ENCODE data around the gene CDPF1.

The CDPF1 gene

GRCh38 chr22:46251266-46251665 lies 1.2 kb upstream of the CDPF1 start:
- DNase-seq: no peak

GRCh38 chr22:46250783-46251125 lies 661 bp upstream of the CDPF1 start:
- DNase-seq: no peak

GRCh38 chr22:46247443-46247975 lies 2.6 kb downstream of the CDPF1 start:
- DNase-seq: no peak

- DNase-seq: no peak
Measured at GRCh38 chr22:46246178-46246577, 3.9 kb downstream of the CDPF1 start.

GRCh38 chr22:46245511-46245910 lies 4.6 kb downstream of the CDPF1 start:
- DNase-seq: no peak

GRCh38 chr22:46244771-46245170 lies 5.3 kb downstream of the CDPF1 start:
- no peak for DNase-seq

DNA sequence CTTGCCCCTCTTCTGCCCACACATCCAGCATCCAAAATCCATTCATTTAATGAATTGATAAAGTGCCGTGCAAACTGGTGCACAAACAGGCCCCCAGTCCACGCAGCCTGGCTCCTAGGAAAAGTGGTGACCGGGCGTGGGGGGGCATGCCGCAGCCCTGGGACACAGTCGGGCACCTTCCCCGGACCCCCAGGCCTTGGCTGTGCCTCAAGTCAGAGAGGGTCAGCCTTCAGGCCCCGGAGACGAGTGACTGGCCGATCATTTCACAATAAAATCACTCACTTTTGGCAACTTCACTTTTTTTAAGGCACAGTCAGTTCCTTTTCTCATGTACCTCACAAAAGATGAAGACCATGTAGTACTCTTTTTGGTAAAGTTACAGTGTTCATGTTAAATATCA lies 8.0 kb downstream of the CDPF1 start:
- DNase-seq: no peak

DNA sequence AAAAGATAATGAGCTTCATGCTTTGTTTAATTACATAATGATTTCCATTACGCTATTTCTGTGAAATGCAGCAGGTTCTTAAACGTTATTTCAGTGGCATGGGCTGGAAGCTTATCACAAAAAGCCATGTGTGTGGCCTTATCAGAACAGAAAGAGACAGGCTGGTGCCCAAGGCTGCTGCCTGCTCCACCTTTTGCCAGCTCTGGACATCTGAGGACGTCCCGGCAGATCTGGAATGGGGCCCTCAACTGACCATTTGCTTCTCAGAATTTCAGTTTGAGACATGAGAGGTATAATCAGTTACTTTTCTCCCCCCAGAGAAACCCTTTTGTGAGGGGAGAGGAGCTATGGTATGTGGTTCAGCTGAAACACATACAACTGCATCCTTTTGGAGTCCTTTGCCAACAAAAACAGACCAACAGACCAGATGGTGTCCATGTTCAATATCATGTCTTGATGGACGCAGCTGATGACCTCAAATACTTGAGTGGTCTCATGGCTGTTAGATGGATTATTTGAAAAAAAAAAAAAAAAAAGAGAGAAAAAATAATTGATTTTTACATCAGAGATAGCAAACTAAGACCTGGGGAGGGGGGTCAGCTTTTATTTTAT lies 8.6 kb downstream of the CDPF1 start:
- DNase-seq: no peak

GRCh38 chr22:46240907-46241306 lies 9.2 kb downstream of the CDPF1 start:
- no peak for DNase-seq

DNA sequence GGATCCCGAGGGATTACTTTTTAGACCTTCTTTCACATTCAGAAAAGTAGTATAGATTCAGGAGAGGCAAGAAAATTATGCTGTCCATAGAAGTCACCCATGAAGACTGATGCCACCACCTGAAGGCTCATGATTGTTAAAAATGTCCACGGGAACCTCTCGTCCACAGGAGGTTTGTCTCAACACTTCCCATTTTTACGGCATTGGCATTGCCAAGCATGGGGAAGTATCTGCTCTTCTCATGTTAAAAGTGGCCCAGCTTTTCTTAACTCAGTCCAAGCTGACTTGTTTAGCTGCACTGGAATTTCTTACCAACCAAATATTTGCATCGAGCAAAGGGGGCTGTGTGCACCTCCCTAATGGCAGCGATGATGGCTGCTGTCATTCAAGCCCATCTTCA lies 9.6 kb downstream of the CDPF1 start:
- DNase-seq: no peak

DNA sequence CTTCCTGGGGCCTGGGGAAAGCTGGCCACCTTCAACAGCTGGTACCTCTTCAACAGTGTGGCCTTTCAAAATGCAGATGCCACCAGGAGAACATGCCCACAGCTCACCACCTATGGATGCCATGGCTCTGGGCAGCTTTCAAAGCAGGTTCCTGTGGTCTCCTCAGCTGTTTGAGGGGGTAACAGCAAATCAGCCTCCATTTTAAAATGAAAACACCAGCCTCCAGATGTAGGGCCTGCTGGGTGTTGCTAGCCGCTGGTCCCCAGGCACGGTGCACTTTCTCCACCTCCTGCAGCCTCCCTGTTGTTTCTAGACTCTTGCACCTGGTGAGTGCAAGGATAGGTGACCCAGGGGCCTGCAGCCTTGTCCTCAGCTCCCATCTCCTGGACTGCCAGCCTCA lies 10.0 kb downstream of the CDPF1 start:
- no peak for DNase-seq

DNA sequence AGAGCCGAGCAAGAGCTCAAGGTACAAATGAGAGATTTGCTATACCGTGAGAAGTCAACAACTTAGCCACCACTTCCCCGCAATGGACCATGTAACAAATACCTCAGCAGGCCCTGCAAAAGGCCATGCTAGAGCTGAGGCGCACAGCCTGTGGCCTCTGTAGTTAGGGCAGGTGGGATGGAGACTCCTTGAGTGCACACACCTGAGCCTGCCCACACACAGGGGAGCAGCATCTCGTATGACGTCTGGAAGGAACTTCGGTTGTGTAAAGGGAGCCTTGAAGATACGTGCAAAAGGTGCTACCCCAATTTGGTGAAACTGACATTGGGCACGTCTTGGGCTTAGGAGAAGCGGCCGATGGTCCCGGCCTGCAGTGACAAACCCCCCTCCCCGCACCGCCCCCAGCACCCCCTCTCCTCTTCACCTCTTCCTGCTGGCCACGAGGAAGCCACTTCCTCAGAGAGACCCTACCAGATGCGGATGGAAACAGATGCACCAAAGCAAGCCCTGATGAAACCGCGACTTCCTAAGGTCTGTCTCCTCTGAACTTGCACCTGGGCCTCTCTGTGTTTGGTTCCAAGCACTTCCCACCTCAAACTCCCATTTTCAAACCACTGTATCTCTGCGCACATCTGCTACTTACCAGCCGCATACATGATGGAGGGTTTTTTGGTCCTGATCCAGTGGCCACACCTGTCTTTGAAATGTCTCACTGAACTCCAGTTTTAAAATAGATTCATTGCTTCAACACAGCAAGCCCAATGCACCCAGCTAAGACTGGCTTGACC lies 10.6 kb downstream of the CDPF1 start:
- no peak for DNase-seq

- DNase-seq: no peak
Measured at GRCh38 chr22:46238541-46238940, 11.6 kb downstream of the CDPF1 start.

DNA sequence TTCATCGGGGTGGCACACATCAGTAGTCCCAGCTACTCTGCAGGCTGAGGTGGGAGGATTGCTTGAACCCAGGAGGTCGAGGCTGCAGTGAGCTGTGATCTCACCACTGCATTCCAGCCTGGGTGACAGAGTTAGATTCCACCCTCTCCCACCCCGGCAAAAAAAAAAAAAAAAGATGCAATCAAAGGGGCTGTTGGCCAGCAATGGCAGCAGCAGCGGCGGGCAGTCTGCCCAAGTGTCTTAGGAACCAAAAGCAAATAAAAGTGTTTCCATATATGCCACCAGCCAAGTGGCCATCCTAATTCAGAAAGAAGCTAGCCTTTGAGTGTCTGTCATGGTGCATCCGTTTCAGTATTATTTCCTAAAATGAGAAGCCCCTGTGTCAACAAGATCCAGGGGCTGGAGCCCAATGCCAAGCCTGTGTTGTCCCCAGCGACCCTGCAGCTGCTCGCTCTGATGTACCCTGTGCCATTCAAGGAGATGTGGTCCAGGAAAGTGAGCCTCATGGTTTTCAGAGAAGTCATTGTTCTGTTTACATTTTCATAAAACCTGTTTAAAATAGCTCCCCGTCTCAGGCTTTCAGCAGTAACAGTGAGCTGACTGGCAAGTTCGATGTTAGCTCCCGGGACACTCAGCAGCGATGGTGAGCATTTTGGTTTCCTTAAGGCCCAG lies 12.5 kb downstream of the CDPF1 start:
- DNase-seq: no peak

DNA sequence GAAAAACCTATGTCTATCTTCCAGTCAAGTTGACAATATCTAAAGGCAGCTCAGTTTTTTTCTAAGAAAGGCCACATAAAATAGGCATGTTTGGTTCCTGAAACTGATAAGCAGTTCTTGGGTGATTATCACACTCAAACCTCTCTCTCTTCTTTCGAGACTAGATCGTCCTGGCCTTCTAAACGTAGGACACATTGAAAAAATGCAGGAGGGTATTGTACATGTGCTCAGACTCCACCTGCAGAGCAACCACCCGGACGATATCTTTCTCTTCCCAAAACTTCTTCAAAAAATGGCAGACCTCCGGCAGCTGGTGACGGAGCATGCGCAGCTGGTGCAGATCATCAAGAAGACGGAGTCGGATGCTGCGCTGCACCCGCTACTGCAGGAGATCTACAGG lies 15.1 kb downstream of the CDPF1 start:
- DNase-seq: no peak

- no peak for DNase-seq
Measured at GRCh38 chr22:46233231-46233630, 16.9 kb downstream of the CDPF1 start.

- no peak for DNase-seq
Measured at GRCh38 chr22:46230262-46230901, 19.7 kb downstream of the CDPF1 start.

GRCh38 chr22:46229701-46230100 lies 20.4 kb downstream of the CDPF1 start:
- DNase-seq: no peak

DNA sequence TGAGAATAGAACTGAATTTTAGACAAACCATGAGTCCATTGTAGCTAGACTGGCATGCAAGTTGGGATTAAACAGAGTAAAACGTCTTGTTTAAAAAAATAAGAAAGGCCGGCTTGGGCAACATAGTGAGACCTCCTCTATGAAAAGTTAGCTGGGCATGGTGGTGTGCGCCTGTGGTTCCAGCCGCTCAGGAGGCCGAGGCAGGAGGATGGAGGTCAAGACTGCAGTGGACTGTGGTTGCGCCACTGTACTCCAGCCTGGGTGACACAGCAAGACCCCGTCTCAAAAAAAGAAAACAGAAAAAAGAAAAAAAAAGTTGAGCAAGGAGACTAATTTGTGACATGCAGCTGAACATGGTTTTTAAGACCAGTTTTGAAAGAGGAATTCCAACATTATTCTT lies 23.5 kb downstream of the CDPF1 start:
- DNase-seq: no peak

- DNase-seq: no peak
Measured at GRCh38 chr22:46225631-46226030, 24.5 kb downstream of the CDPF1 start.

GRCh38 chr22:46224898-46225290 lies 25.2 kb downstream of the CDPF1 start:
- no peak for DNase-seq

DNA sequence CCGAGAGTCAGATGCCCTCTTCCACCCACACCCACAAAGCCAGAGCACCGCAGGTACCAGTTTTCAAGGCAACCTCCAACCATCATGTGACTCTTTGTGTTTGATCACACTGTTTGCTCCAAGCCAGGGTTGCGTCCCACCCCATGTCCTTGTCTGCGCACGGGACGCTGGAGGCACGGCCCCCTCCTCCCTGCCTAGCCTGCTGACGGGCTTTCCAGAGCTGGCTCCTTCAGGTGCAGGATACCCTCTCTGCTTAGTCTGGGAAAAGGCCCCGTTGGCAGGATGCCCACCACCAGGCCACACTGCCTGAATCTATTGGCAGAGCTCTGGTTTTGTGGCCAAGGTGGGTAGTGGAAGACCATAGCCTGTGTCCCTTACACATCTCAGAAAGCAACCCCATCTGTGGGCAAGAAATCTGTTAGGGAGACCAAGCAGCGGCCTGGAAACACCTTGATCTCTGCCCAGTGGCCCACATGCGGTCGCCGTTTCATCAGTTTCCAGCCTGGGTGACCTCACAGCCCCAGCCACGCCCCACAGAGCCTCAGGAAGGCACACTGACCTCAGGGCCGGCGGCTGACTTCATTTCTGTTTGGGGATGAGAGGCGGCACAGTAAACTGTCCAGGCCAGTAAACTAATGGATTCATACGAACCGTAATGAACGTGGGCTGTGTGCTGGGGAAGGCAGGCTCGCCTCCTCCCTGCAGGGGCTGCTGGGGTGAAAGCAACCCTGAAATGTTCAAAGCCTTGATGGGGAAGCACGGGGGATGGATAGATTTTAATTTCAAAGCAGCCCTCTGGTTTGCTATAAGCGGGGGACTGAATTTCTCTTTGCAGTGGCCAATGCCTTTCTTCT lies 25.8 kb downstream of the CDPF1 start:
- DNase-seq: no peak

GRCh38 chr22:46220921-46221320 lies 29.2 kb downstream of the CDPF1 start:
- DNase-seq: no peak
